PC-9 (cell line): ENCODE results near the gene POLG. TPM values are rescaled to one million over a fixed set of nuclear protein-coding genes. Genes with fewer than 3 reads are reported as not detected.

Experiments used
- BruUV-seq: library from RNA; stranded (reverse); fragments of 400-500 nt; replicated peaks from 2 replicates; lab custom pipeline; 2021; lab: Mats Ljungman, UMichigan
- CTCF ChIA-PET: fragments of 300-600 bp; sonication (Branson Sonifier 250); formaldehyde crosslinking; loops from one replicate; lab custom pipeline; 2022; ENCODE audit warnings: antibody characterized with exemption; lab: Charles Lee
- POLR2A ChIA-PET: fragments of 300-600 bp; sonication (Branson Sonifier 250); formaldehyde crosslinking; loops from one replicate; lab custom pipeline; 2022; ENCODE audit warnings: antibody characterized with exemption; ENCODE audit not compliant: unreplicated experiment; lab: Charles Lee
- DNase-seq, 2 experiments: peaks; one replicate each; pipeline versions ENCODE4 v3.0.0 to v3.0.0-alpha.2; 2015 to 2022; ENCODE audit warnings: mixed read lengths in 1 of 2
- H2AFZ ChIP-seq: fragments of 200-600 bp; sonication (generic); 2 replicates; pipeline ENCODE4 v1.8.1; 2017; ENCODE audit warnings: antibody characterized with exemption
- H3F3A ChIP-seq: fragments of 200-600 bp; sonication (generic); 2 replicates; pipeline ENCODE4 v1.8.1; 2017; ENCODE audit warnings: antibody characterized with exemption, mild to moderate bottlenecking, low read depth; ENCODE audit not compliant: insufficient read depth
- H3K27ac ChIP-seq: fragments of 200-600 bp; sonication (generic); 2 replicates; pipeline ENCODE4 v1.6.1; 2016; ENCODE audit warnings: mixed run types
- H3K27me3 ChIP-seq: fragments of 200-600 bp; sonication (generic); 2 replicates; pipeline ENCODE4 v1.6.1; 2016; ENCODE audit warnings: low read depth, mixed run types; ENCODE audit not compliant: insufficient read depth
- H3K36me3 ChIP-seq: fragments of 200-600 bp; sonication (generic); 2 replicates; pipeline ENCODE4 v1.6.1; 2016; ENCODE audit warnings: low read depth, mixed run types
- H3K4me1 ChIP-seq: fragments of 200-600 bp; sonication (generic); replicated peaks from 2 replicates; pipeline ENCODE4 v1.6.1; 2016; ENCODE audit warnings: mixed run types; ENCODE audit not compliant: insufficient read depth
- H3K4me2 ChIP-seq: fragments of 200-600 bp; sonication (generic); 2 replicates; pipeline ENCODE4 v1.6.1; 2017; ENCODE audit warnings: mixed run types
- H3K4me3 ChIP-seq: fragments of 200-600 bp; sonication (generic); 2 replicates; pipeline ENCODE4 v1.6.1; 2016; ENCODE audit warnings: mixed run types
- H3K79me2 ChIP-seq: fragments of 200-600 bp; sonication (generic); 2 replicates; pipeline ENCODE4 v1.6.1; 2017; ENCODE audit warnings: low read depth, mixed run types
- H3K9me2 ChIP-seq: fragments of 200-600 bp; sonication (generic); 2 replicates; pipeline ENCODE4 v1.8.1; 2017; ENCODE audit warnings: mild to moderate bottlenecking; ENCODE audit not compliant: insufficient read depth
- H3K9me3 ChIP-seq: fragments of 200-600 bp; sonication (generic); 2 replicates; pipeline ENCODE4 v1.8.1; 2016; ENCODE audit warnings: low read depth; ENCODE audit not compliant: insufficient read depth
- H4K20me1 ChIP-seq: fragments of 200-600 bp; sonication (generic); 2 replicates; pipeline ENCODE4 v1.8.1; 2017; ENCODE audit not compliant: insufficient read depth
- CTCF ChIP-seq: fragments of 200-600 bp; sonication (generic); conservative IDR thresholded peaks from 2 replicates; pipeline ENCODE4 v1.6.1; 2017; ENCODE audit warnings: mixed run types, antibody characterized with exemption, mild to moderate bottlenecking, moderate library complexity
- EZH2 ChIP-seq: fragments of 200-600 bp; sonication (generic); IDR thresholded peaks from 2 replicates; pipeline ENCODE4 v1.8.0; 2017; ENCODE audit warnings: antibody characterized with exemption, low read depth
- intact Hi-C: fragments of 100-400 bp; cut with micrococcal nuclease; formaldehyde crosslinking; loops from one replicate; pipeline ENCODE4 v1.10.0; 2022; ENCODE audit not compliant: unreplicated experiment
- total RNA-seq: library from RNA; stranded (reverse); gene quantifications from 2 replicates; pipeline ENCODE4 v1.2.3, GENCODE V29; 2021

Gene POLG
- total RNA-seq, 1 experiment from 2014 or later, result 43.6 TPM

GRCh38 chr15:89358755-89359439 is 24.3 kb upstream of the POLG start:
- H3K4me1 ChIP-seq, result no peaks in the 10 kb centered on the region
- H3K9me3 ChIP-seq, result no peaks in the 10 kb centered on the region
- peak; percentile 53 to 80 for DNase-seq
- H4K20me1 ChIP-seq, result no peaks in the 10 kb centered on the region
- TF ChIP-seq EZH2 (no peak), CTCF (peak; percentile 96)
- H3K9me2 ChIP-seq, result no peaks in the 10 kb centered on the region
- BruUV-seq, result no TSS peak
- H3K4me2 ChIP-seq, result peak overlapping the region; percentile 88
- peaks cover 69% of the 10 kb centered on the region for H3K27me3 ChIP-seq
- peak overlapping the region; percentile 75 for H2AFZ ChIP-seq
- no peaks in the 10 kb centered on the region for H3K36me3 ChIP-seq
- CTCF ChIA-PET, result interaction anchor here (0.6 to 2.2 kb wide), 13 partner anchors 21 to 306 kb away, joined by 3 to 19 read pairs (median 6); no protein-coding TSS in a partner anchor
- H3K27ac ChIP-seq, result no peak overlapping the region
- intact Hi-C loops, result loop anchor here (1.0 to 5.0 kb wide), 4 partner anchors 40 to 198 kb away; no protein-coding TSS in a partner anchor
- peak overlapping the region; percentile 62 for H3K4me3 ChIP-seq
- no peaks in the 10 kb centered on the region for H3F3A ChIP-seq
- POLR2A ChIA-PET, result no interaction called here
- no peaks in the 10 kb centered on the region for H3K79me2 ChIP-seq

DNA sequence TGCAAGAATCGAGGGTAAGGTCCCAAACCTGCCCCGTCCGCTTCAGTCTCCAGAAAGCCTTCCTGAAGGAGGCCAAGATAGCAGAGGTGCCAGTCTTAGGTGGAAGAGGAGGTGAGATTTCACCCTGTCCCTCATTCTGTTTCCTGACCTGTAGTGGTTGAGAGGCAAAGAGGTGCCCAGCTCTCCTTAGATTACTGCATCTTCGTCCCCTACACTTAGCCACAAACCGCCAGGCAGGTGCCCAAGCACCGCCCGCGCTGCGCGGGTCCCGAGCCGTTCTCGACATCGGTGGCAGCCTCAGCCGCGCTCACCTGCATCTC is 23.8 kb upstream of the POLG start:
- TF ChIP-seq CTCF (no peak), EZH2 (no peak)
- Histone ChIP-seq H4K20me1 (no peaks in the 10 kb centered on the region), H3K9me2 (no peaks in the 10 kb centered on the region), H3K4me1 (no peaks in the 10 kb centered on the region), H3K9me3 (no peaks in the 10 kb centered on the region), H3K79me2 (no peaks in the 10 kb centered on the region), H3K4me3 (peak overlapping the region; percentile 62; the same call in 1 of the 2 replicates), H2AFZ (peak overlapping the region; percentile 75), H3K4me2 (peak overlapping the region; percentile 88), H3K36me3 (no peaks in the 10 kb centered on the region), H3K27me3 (peaks cover 64% of the 10 kb centered on the region), H3F3A (no peaks in the 10 kb centered on the region), H3K27ac (no peak overlapping the region)
- ChIA-PET CTCF (interaction anchor here (0.6 to 2.2 kb wide), 10 partner anchors 22 to 215 kb away, joined by 3 to 15 read pairs (median 5); no protein-coding TSS in a partner anchor), POLR2A (no interaction called here)
- BruUV-seq, result no TSS peak
- intact Hi-C loops, result loop anchor here (1.0 to 5.0 kb wide), 4 partner anchors 41 to 199 kb away; no protein-coding TSS in a partner anchor
- no peak for DNase-seq

DNA sequence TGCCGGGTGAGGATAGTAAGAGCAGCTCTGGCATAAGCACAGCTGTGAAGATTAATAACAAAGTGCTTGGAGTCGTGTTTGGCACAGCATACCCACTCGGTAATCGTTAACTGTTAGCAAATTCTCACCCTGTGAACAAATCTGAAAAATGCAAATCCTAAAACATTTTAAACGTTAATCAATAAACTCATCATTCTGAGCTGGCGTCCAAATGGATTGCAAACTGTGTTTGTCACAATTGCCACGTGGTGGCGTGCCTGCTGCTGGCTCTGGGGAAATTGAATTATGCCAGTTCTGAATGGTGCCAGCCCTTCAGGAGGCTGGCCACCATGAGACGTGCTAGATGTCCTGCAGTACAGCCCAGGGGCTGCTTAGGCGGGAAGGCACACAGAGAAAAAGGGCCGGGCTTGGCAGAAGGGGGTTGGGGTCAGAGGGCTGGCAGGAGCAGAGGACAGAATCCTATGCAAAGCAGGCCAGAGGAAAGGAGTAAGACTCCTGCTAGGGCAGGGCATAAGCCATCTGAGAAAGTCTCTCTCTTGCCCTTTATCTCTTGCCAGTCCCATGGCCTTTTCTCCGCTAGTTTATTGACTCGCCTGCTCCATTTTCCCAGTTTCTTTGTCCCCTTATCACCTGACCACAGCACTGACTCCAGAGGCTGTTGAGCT is 22.1 kb upstream of the POLG start:
- no peaks in the 10 kb centered on the region for H3K9me2 ChIP-seq
- H3K4me2 ChIP-seq, result no peak overlapping the region
- TF ChIP-seq EZH2, result no peak
- peak; percentile 64 for TF ChIP-seq CTCF
- CTCF ChIA-PET, result interaction anchor here (0.6 to 1.1 kb wide), 4 partner anchors 43 to 229 kb away, joined by 3 to 10 read pairs (median 3); no protein-coding TSS in a partner anchor
- no peaks in the 10 kb centered on the region for H3F3A ChIP-seq
- intact Hi-C loops, result loop anchor here (1.0 to 5.0 kb wide), 2 partner anchors 60 to 201 kb away; no protein-coding TSS in a partner anchor
- H3K27ac ChIP-seq, result no peak overlapping the region
- H3K4me1 ChIP-seq, result no peaks in the 10 kb centered on the region
- H3K36me3 ChIP-seq, result no peaks in the 10 kb centered on the region
- H2AFZ ChIP-seq, result no peak overlapping the region
- H3K79me2 ChIP-seq, result no peaks in the 10 kb centered on the region
- H3K4me3 ChIP-seq, result no peak overlapping the region
- no peaks in the 10 kb centered on the region for H3K9me3 ChIP-seq
- H3K27me3 ChIP-seq, result peaks cover 54% of the 10 kb centered on the region
- DNase-seq, result peak in 1 of 2 experiments; percentile 39
- no peaks in the 10 kb centered on the region for H4K20me1 ChIP-seq
- no TSS peak for BruUV-seq
- POLR2A ChIA-PET, result interaction anchor here (0.5 kb wide), 1 partner anchor 877 kb away, joined by 3 read pairs; the partner anchor contains the start of gene GDPGP1
